GM19397 (cell line): ENCODE results near the gene CDC37.

Source experiments
- ATAC-seq: cut with Tn5 transposase; IDR thresholded peaks from one replicate; pipeline ENCODE4 v1.9.1; 2021; ENCODE audit warnings: mild to moderate bottlenecking, moderate library complexity; ENCODE audit not compliant: unreplicated experiment

CDC37 gene

DNA sequence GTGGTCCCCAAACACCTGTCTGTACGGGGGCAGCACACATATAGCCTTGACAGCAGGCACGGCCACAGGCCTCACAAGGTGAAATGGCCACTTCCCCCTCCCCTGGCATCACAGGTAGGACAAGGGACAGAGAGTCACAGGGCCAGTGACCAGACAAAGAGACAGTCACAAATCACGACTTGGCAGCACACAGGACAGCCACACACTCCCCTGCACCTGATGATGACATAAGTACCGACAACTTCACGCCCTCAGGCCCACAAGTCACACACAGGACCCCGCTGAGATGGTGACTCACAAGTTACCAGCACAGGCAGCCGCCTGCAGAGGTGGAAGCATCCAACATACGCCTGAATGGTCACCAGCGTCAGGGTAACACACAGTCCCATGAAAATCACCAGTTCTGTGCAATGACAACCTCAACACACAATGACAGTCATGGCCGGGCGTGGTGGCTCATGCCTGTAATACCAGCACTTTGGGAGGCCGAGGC, 39.5 kb downstream of the CDC37 start:
- no peak for ATAC-seq

DNA sequence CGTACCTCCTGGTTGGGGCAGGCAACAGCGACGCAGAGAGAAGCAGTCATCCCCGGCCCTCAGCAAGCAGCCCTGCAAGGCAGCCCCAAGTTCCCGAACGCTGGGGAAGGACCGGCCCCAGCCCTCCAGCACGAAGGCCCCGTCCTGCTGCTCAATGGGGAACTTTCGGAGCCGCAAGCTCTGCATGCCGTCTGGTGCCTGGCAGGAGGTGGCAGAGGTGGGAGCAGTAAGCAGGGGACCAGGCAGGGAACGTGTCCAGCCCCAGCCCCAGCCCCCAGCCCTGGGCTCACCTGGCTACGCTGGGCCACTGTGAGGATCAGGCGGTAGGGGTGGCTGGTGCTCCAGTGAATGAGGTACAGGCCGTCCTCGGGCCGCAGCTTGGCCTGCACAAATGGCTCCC, 41.1 kb downstream of the CDC37 start:
- ATAC-seq = no peak

DNA sequence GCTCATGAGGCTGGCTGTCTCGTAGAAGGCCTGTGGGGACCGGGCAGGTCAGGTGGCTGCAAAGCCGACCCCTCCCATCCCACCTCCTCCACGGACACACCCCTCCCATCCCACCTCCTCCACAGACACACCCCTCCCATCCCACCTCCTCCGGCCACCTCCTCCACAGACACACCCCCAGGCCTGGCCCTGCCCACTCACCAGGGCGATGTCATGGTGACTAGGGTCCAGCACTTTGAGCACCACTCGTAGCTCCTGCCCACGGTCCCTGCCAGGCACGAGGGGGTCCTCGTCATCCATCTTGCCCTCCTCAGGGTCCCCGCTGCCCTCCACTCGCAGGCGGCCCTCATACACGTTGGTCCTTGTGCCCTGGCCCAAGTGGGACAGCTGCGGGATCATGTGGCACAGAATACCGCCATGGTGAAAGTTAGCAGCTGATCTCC, 41.8 kb downstream of the CDC37 start:
- no peak for ATAC-seq

DNA sequence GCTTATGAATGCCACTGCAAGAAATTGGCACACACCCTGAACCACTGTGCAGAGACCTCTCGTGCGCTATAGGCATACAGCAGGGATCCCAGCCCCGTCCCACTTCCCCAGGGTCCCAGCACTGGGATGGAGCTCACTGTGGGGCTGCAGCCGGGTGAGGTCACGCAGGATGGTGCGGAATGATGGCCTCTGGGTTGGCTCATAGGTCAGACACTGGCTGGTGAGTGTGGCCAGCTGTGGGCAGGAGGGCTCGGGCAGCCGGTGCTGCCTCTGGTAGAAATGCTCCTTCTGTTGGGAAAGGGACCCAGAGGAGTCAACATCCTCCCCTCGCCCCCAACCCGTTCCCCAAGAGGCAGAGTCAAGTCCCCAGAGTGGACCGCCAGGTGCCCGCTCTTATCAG, 46.9 kb downstream of the CDC37 start:
- ATAC-seq = no peak

DNA sequence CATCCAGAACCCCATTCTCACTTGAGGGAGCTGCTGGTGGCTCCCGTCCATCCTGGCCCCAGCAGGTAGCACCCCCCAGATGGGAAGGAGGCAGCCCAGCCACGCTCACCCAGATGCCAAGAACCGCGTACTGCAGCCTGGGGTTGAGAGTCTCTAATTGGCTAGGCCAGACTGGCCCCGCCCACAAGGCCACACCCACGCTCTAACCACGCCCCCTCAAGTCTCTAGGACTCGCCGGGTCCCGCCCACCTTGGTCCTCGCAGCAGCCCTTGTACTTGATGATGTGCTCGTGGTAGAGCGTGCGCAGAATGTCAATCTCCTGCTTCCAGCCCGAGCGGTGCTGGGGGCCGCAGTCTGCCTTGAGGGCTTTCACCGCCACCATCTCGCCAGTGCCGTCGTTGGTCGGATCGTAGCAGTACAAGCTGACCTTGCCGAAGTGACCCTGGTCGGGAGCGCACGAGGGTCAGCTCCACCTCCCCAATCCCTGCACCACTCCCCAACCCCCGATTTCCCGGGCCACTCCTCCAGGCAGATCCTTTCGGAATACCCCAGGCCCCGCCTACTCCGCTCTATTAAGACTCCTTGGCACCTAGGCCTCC, 49.5 kb downstream of the CDC37 start:
- no peak for ATAC-seq

DNA sequence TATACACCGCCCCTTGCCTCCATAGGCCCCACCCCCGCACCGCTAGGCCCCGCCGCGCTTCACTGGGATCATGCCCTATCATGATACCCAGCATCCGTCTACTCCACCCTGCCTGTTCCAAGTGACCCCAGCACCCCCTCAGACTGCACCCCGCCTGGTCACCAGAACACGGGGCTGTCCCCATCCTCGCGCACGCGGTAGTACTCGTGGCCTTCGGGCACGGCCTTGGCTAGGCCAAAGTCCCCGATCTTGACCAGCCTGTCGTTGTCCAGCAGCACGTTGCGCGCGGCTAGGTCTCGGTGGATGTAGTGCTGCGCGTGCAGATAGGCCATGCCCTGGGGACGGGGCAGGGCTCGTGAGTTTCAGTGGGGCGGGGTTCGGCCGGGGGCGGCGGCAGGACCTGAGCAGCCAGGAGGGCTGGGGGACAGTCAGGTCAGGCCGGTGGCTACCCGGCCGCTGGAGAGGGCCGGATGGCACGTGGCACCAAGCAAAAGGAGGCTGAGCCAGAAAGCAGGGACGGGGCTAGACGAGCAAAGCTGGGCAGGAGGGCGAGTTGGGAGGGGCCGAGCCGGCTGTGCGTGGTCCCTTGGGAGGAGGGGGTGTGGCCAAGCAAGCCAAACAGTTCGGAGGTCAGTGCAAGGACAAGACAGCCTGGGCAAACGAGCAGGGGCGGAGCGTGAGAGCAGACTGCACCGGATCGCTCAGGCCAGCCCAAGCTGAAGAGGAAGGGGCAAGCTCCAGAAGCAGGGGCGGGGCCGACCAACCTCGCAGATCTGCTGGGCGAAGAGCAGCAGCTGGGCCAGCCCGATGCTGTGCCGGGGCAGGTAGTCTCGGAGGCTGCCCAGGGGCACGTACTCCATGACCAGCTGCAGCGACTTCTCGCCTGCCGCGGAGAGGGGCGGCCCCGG, 50.3 kb downstream of the CDC37 start:
- ATAC-seq = no peak

DNA sequence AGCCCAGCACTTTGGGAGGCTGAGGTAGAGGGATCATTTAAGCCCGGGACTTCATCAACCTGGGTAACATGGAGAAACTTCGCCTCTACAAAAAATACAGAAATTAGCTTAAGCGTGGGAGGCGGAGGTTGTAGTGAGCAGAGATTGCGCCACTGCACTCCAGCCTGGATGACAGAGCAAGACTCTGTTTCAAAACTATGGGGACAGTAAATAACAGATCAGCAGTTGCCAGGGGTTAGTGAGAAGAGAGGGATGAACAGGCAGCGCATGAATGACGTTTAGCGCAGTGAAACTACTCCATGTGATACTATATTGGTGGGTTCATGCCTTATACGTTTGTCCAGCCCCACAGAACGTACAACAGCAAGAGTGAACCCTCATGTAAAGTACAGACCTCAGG, 56.8 kb downstream of the CDC37 start:
- no peak for ATAC-seq

DNA sequence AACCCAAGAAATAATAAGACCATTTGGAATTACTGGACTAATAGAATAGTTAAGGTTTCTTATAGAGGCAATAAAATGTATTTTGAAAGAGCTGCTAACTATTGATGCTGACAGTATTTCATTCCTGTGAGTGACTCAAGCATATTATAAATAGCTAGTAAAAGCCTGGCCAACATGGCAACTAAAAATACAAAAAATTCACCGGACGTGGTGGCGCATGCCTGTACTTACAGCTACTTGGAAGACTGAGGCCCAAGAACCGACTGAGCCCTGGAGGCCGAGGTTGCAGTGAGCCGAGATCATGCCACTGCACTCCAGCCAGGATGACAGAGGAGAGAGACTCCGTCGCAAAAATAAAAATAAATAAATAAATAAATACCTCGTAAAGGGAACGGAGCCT, 58.6 kb downstream of the CDC37 start:
- no peak for ATAC-seq

DNA sequence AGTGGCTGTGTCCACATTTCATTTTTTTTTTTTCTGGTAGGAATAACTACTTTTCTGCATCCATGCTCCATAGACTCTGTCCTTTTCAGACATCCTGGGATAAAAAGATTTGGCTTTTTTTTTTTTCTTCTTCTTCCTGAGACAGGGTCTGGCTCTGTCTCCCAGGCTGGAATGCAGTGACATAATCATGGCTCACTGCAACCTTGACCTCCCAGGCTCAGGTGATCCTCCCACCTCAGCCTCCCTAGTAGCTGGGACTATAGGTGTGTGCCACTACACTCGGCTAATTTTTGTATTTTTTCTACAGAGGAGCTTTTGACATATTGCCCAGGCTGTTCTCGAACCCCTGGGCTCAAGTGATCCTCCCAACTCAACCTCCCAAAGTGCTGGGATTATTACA, 59.8 kb downstream of the CDC37 start:
- ATAC-seq = no peak
